CD4-positive, alpha-beta T cell (primary cell): ENCODE measurements around the gene NCL. TPM values are rescaled to one million over a fixed set of nuclear protein-coding genes. Genes with fewer than 3 reads are reported as not detected.

Source experiments
- ATAC-seq: fragments of 200-7000 bp; cut with Tn5 transposase; one replicate; pipeline ENCODE4 v1.10.0; 2022; ENCODE audit warnings: mild to moderate bottlenecking; ENCODE audit not compliant: poor library complexity
- CTCF ChIA-PET: fragments of 350-600 bp; sonication (Branson Sonifier 250); formaldehyde crosslinking; loops from one replicate; lab custom pipeline; 2021; ENCODE audit warnings: antibody characterized with exemption, inconsistent platforms; lab: Charles Lee
- POLR2A ChIA-PET: fragments of 350-600 bp; sonication (Branson Sonifier 250); formaldehyde crosslinking; loops from one replicate; lab custom pipeline; 2021; ENCODE audit warnings: antibody characterized with exemption, inconsistent platforms; lab: Charles Lee
- DNase-seq, 14 experiments: peaks; one replicate each; pipeline ENCODE4 v3.0.0-alpha.2; 2013 to 2020; ENCODE audit warnings: mixed read lengths in 2 of 14
- H3K27ac ChIP-seq, 2 donors: one replicate each; pipeline versions ENCODE4 v1.5.1 to v1.7.0; 2013; ENCODE audit warnings: low read length in 2 of 2, low read depth in 1 of 2, mild to moderate bottlenecking in 1 of 2
- H3K27me3 ChIP-seq, 2 experiments: 1 replicate in 1 of 2; 2 replicates in 1 of 2; pipeline versions ENCODE4 v1.6.1 to v1.7.0; 2013; ENCODE audit warnings: low read length in 2 of 2, control low read depth in 1 of 2, mild to moderate bottlenecking in 1 of 2, moderate library complexity in 1 of 2; ENCODE audit not compliant: insufficient read depth in 2 of 2, control insufficient read depth in 1 of 2
- H3K36me3 ChIP-seq: one replicate; pipeline ENCODE4 v1.6.1; 2013; ENCODE audit warnings: low read length, control low read depth; ENCODE audit not compliant: insufficient read depth
- H3K4me1 ChIP-seq: one replicate; pipeline ENCODE4 v1.6.1; 2013; ENCODE audit warnings: low read length, control low read depth; ENCODE audit not compliant: insufficient read depth
- H3K4me3 ChIP-seq: one replicate; pipeline ENCODE4 v1.5.1; 2013; ENCODE audit warnings: mild to moderate bottlenecking, low read length, moderate library complexity
- H3K9me3 ChIP-seq, 2 experiments: 1 replicate in 1 of 2; 2 replicates in 1 of 2; pipeline versions ENCODE4 v1.6.1 to v1.7.0; 2013; ENCODE audit warnings: low read length in 2 of 2, mild to moderate bottlenecking in 2 of 2, control low read depth in 1 of 2, moderate library complexity in 1 of 2; ENCODE audit not compliant: control insufficient read depth in 1 of 2, insufficient read depth in 1 of 2
- H3K27ac Mint-ChIP-seq: one replicate; pipeline ENCODE4 v1.8.0; 2020; ENCODE audit warnings: mixed read lengths
- H3K27me3 Mint-ChIP-seq: one replicate; pipeline ENCODE4 v1.8.0; 2021; ENCODE audit warnings: mixed read lengths
- H3K36me3 Mint-ChIP-seq: one replicate; pipeline ENCODE4 v1.8.0; 2021; ENCODE audit warnings: low read depth, mixed read lengths
- H3K4me1 Mint-ChIP-seq: one replicate; pipeline ENCODE4 v1.8.0; 2021; ENCODE audit warnings: low read depth, mixed read lengths
- H3K4me3 Mint-ChIP-seq: one replicate; pipeline ENCODE4 v1.8.0; 2020; ENCODE audit warnings: mild to moderate bottlenecking, mixed read lengths
- H3K9me3 Mint-ChIP-seq: one replicate; pipeline ENCODE4 v1.8.0; 2020; ENCODE audit warnings: mixed read lengths
- intact Hi-C, 2 experiments: fragments of 100-400 bp; cut with DNase I in 1 of 2; cut with micrococcal nuclease in 1 of 2; formaldehyde crosslinking; loops; one replicate each; pipeline versions ENCODE4 v1.15.1 to v1.9.0; 2023 to 2025; cut with DNase I, micrococcal nuclease
- total RNA-seq, 174 experiments: library from RNA in 2 of 174; stranded (reverse) in 2 of 174; gene quantifications; one replicate each; pipeline ENCODE4 v1.2.3 and lab custom pipeline; 2021 to 2026
- TF ChIP-seq, protein P1 (sequence below): fragments of 200-600 bp; IDR thresholded peaks from one replicate; pipeline ENCODE4 v1.8.0; 2022; ENCODE audit warnings: antibody characterized with exemption, mild to moderate bottlenecking

NCL gene
- total RNA-seq, 2 experiments from 2014 or later = 387 to 395 TPM

DNA sequence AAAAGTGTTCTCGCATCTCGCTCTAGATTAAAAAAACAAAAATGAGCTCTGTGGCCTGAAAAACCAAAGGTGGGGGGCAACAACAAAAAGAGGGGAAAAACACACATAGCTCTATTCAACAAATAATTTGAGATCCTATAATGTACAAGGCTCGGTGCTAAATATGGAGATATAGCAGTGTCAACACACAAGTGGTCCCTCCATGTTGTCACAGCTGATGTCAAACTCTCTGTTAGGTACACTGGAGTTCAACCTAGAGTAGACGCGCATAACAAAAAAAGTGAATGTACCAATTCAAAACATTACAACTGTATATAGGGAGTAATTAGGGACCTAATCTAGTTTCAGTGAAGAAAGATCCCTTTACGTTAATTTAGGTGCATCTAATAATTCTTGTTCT lies 5.9 kb downstream of the NCL start:
- ATAC-seq (no peak), DNase-seq (no peak)
- no peaks in the 10 kb centered on the region for H3K27me3 ChIP-seq
- Mint-ChIP-seq H3K27me3 (no peaks in the 10 kb centered on the region), H3K4me1 (peaks cover 60% of the 10 kb centered on the region), H3K27ac (no peak overlapping the region), H3K4me3 (no peak overlapping the region), H3K36me3 (peaks cover 99% of the 10 kb centered on the region), H3K9me3 (no peaks in the 10 kb centered on the region)
- ChIA-PET CTCF (no interaction called here), POLR2A (interaction anchor here (1.1 kb wide), 1 partner anchor 56 kb away, joined by 5 read pairs; no protein-coding TSS in a partner anchor)
- peaks cover 33% of the 10 kb centered on the region for H3K4me1 ChIP-seq
- peaks cover 99% of the 10 kb centered on the region for H3K36me3 ChIP-seq
- TF ChIP-seq, protein P1, sequence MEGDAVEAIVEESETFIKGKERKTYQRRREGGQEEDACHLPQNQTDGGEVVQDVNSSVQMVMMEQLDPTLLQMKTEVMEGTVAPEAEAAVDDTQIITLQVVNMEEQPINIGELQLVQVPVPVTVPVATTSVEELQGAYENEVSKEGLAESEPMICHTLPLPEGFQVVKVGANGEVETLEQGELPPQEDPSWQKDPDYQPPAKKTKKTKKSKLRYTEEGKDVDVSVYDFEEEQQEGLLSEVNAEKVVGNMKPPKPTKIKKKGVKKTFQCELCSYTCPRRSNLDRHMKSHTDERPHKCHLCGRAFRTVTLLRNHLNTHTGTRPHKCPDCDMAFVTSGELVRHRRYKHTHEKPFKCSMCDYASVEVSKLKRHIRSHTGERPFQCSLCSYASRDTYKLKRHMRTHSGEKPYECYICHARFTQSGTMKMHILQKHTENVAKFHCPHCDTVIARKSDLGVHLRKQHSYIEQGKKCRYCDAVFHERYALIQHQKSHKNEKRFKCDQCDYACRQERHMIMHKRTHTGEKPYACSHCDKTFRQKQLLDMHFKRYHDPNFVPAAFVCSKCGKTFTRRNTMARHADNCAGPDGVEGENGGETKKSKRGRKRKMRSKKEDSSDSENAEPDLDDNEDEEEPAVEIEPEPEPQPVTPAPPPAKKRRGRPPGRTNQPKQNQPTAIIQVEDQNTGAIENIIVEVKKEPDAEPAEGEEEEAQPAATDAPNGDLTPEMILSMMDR = no peak
- H3K9me3 ChIP-seq = no peaks in the 10 kb centered on the region
- no peak overlapping the region for H3K27ac ChIP-seq
- H3K4me3 ChIP-seq = no peak overlapping the region
- intact Hi-C loops = no loop called here

DNA sequence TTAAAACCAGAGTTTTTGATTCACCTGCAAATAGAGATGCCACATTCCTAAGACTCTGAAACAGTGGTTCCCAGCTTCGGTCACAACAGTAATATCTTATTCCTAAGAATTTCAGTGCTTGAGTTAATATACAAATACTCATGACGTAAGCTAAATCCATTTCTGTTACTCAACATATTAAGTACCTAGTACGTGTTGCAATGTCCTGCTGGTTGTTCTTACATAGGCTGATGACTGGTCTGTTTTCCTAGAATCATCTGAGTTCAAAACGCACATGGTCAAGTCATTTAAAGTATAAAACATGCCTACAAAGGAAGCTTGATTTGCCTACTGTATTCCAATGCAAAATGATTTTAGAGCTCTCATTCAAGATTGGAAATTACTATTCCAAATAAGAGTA lies 7.2 kb downstream of the NCL start:
- peaks cover 96% of the 10 kb centered on the region for H3K36me3 ChIP-seq
- Mint-ChIP-seq H3K4me1 (peaks cover 48% of the 10 kb centered on the region), H3K27ac (peak overlapping the region; percentile 14), H3K4me3 (no peak overlapping the region), H3K27me3 (no peaks in the 10 kb centered on the region), H3K36me3 (peaks cover 97% of the 10 kb centered on the region), H3K9me3 (no peaks in the 10 kb centered on the region)
- ATAC-seq (no peak), DNase-seq (no peak)
- H3K27ac ChIP-seq = no peak overlapping the region
- H3K4me1 ChIP-seq = peaks cover 22% of the 10 kb centered on the region
- CTCF ChIA-PET = no interaction called here
- H3K27me3 ChIP-seq = no peaks in the 10 kb centered on the region
- H3K9me3 ChIP-seq = no peaks in the 10 kb centered on the region
- H3K4me3 ChIP-seq = no peak overlapping the region
- TF ChIP-seq, protein P1 = no peak
- POLR2A ChIA-PET = interaction anchor here (1.1 kb wide), 1 partner anchor 337 kb away, joined by 3 read pairs; no protein-coding TSS in a partner anchor
- intact Hi-C loops = no loop called here

DNA sequence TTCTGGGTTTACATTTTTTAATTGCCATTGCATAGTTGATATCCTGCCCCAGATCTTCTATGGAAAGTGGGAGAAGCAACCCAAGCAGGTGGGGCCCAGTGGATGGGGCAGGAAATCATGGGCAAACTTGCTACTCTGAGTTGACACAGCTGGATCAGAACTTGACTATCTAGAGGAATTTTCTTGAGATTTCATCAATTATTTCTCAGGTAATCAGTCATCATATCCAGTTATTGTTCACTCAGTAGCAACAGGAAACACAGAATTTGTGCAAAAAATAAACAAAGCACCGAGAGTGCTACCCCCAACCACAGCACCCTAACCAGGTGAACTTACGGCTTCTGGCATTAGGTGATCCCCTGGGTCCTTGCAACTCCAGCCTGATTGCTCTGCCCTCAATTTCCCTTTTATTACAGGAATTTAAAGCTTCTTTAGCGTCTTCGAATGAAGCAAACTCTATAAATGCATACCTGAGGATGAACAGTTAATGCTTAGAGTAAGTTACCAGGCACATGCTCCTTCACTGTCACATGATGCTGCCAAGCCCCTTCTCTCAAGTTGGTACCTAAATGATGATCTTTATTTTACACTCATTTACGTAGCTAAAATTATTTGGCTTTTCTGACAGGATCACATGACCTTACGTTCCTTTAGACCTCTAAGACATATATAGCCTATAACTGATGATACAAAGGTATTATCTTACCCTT lies 7.8 kb downstream of the NCL start:
- H3K4me1 Mint-ChIP-seq = peaks cover 48% of the 10 kb centered on the region
- H3K4me3 ChIP-seq = no peak overlapping the region
- H3K9me3 ChIP-seq = no peaks in the 10 kb centered on the region
- peaks cover 89% of the 10 kb centered on the region for H3K36me3 ChIP-seq
- no peaks in the 10 kb centered on the region for H3K27me3 ChIP-seq
- no peak for ATAC-seq
- H3K27me3 Mint-ChIP-seq = no peaks in the 10 kb centered on the region
- H3K27ac ChIP-seq = no peak overlapping the region
- peaks cover 22% of the 10 kb centered on the region for H3K4me1 ChIP-seq
- DNase-seq = no peak
- ChIA-PET CTCF (no interaction called here), POLR2A (interaction anchor here (0.8 to 5.9 kb wide), 3 partner anchors 7 to 352 kb away, joined by 3 to 117 read pairs (median 3); partner anchors contain the start of gene NCL)
- TF ChIP-seq, protein P1 = no peak
- peaks cover 97% of the 10 kb centered on the region for H3K36me3 Mint-ChIP-seq
- no peaks in the 10 kb centered on the region for H3K9me3 Mint-ChIP-seq
- no peak overlapping the region for H3K4me3 Mint-ChIP-seq
- intact Hi-C loops = no loop called here
- peak overlapping the region; percentile 14 for H3K27ac Mint-ChIP-seq
